MM.1S (cell line): ENCODE data around the gene MCUR1.
"Not testable (repeated sequence)": the region's sequence is repeated elsewhere in the genome, so short reads cannot be mapped to it uniquely, and the experiment has no call there.

ENCODE experiments used
- DNase-seq: peaks from one replicate; pipeline ENCODE4 v3.0.0-alpha.2; 2015
- H2AFZ ChIP-seq: fragments of 300-600 bp; sonication (generic); 2 replicates; pipeline ENCODE4 v1.6.0; 2016; ENCODE audit warnings: antibody characterized with exemption, low read length
- H3F3A ChIP-seq: fragments of 300-600 bp; sonication (generic); 2 replicates; pipeline ENCODE4 v1.6.1; 2016; ENCODE audit warnings: mild to moderate bottlenecking, antibody characterized with exemption, low read length, moderate library complexity, mixed read lengths; ENCODE audit not compliant: insufficient read depth
- H3K27ac ChIP-seq: fragments of 300-600 bp; sonication (generic); 2 replicates; pipeline ENCODE4 v1.5.1; 2016; ENCODE audit warnings: mild to moderate bottlenecking, low read length
- H3K27me3 ChIP-seq: fragments of 300-600 bp; sonication (generic); replicated peaks from 2 replicates; pipeline ENCODE4 v1.6.0; 2016; ENCODE audit warnings: low read length; ENCODE audit not compliant: insufficient read depth
- H3K36me3 ChIP-seq: fragments of 300-600 bp; sonication (generic); replicated peaks from 2 replicates; pipeline ENCODE4 v1.6.1; 2016; ENCODE audit warnings: mild to moderate bottlenecking, low read length, mixed read lengths; ENCODE audit not compliant: insufficient read depth
- H3K4me1 ChIP-seq: fragments of 300-600 bp; sonication (generic); 2 replicates; pipeline ENCODE4 v1.6.1; 2016; ENCODE audit warnings: low read length, mixed read lengths
- H3K4me2 ChIP-seq: fragments of 300-600 bp; sonication (generic); 2 replicates; pipeline ENCODE4 v1.6.0; 2016; ENCODE audit warnings: low read depth, low read length
- H3K4me3 ChIP-seq: fragments of 300-600 bp; sonication (generic); 2 replicates; pipeline ENCODE4 v1.5.1; 2016; ENCODE audit warnings: low read length, mixed read lengths
- H3K79me2 ChIP-seq: fragments of 300-600 bp; sonication (generic); 2 replicates; pipeline ENCODE4 v1.6.1; 2016; ENCODE audit warnings: mixed run types, low read length, mixed read lengths
- H3K9ac ChIP-seq: fragments of 300-600 bp; sonication (generic); 2 replicates; pipeline ENCODE4 v1.6.1; 2016; ENCODE audit warnings: low read length, mixed read lengths
- H3K9me2 ChIP-seq: fragments of 300-600 bp; sonication (generic); replicated peaks from 2 replicates; pipeline ENCODE4 v1.6.1; 2016; ENCODE audit warnings: mild to moderate bottlenecking, low read length, mixed read lengths; ENCODE audit not compliant: insufficient read depth
- H3K9me3 ChIP-seq: fragments of 300-600 bp; sonication (generic); replicated peaks from 2 replicates; pipeline ENCODE4 v1.6.1; 2016; ENCODE audit warnings: mild to moderate bottlenecking, low read length, mixed read lengths; ENCODE audit not compliant: insufficient read depth
- H4K20me1 ChIP-seq: fragments of 300-600 bp; sonication (generic); 2 replicates; pipeline ENCODE4 v1.6.1; 2016; ENCODE audit warnings: mild to moderate bottlenecking, low read length, moderate library complexity, mixed read lengths; ENCODE audit not compliant: insufficient read depth
- EZH2 ChIP-seq: fragments of 300-600 bp; sonication (generic); optimal IDR thresholded peaks from 2 replicates; pipeline ENCODE3; 2017; ENCODE audit warnings: low read depth, mild to moderate bottlenecking, antibody characterized with exemption, low read length, mixed read lengths
- EZH2phosphoT487 ChIP-seq: fragments of 300-600 bp; sonication (generic); IDR thresholded peaks from 2 replicates; pipeline ENCODE4 v1.6.1; 2018; ENCODE audit warnings: antibody characterized with exemption, low read length
- TF ChIP-seq, protein P1 (sequence below): fragments of 300-600 bp; sonication (generic); IDR thresholded peaks from 2 replicates; pipeline ENCODE4 v1.5.1; 2016; ENCODE audit warnings: antibody characterized with exemption, low read length, mixed read lengths

Gene MCUR1

DNA sequence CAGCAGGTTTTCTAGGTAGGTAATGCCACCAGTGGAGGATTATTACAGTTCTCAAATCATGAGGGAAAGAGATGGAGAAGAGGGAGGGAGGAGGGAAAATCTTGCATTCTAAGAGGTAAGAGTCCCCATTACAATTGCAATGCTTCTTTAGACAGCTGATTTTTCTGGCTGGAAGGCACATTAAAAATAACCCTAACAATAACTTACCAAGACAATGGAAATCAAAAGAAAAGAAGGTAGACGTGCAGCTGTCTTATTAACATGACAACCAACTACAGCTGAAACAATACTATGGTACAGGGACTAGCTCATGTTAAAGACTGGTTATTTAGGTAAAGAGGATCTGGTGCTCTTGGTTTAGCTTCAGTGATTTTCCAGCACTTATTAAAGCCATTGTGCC lies 24.6 kb downstream of the MCUR1 start:
- Histone ChIP-seq H3K9ac (no peak overlapping the region), H3K4me3 (no peak overlapping the region), H3K27ac (no peak overlapping the region), H4K20me1 (no peaks in the 10 kb centered on the region), H3F3A (no peaks in the 10 kb centered on the region), H3K4me2 (no peak overlapping the region), H3K27me3 (no peaks in the 10 kb centered on the region), H3K79me2 (no peaks in the 10 kb centered on the region), H3K4me1 (no peaks in the 10 kb centered on the region), H2AFZ (no peak overlapping the region), H3K9me3 (no peaks in the 10 kb centered on the region), H3K9me2 (no peaks in the 10 kb centered on the region), H3K36me3 (no peaks in the 10 kb centered on the region)
- no peak for DNase-seq
- TF ChIP-seq, protein P1, sequence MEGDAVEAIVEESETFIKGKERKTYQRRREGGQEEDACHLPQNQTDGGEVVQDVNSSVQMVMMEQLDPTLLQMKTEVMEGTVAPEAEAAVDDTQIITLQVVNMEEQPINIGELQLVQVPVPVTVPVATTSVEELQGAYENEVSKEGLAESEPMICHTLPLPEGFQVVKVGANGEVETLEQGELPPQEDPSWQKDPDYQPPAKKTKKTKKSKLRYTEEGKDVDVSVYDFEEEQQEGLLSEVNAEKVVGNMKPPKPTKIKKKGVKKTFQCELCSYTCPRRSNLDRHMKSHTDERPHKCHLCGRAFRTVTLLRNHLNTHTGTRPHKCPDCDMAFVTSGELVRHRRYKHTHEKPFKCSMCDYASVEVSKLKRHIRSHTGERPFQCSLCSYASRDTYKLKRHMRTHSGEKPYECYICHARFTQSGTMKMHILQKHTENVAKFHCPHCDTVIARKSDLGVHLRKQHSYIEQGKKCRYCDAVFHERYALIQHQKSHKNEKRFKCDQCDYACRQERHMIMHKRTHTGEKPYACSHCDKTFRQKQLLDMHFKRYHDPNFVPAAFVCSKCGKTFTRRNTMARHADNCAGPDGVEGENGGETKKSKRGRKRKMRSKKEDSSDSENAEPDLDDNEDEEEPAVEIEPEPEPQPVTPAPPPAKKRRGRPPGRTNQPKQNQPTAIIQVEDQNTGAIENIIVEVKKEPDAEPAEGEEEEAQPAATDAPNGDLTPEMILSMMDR, result no peak
- TF ChIP-seq EZH2, result no peak

DNA sequence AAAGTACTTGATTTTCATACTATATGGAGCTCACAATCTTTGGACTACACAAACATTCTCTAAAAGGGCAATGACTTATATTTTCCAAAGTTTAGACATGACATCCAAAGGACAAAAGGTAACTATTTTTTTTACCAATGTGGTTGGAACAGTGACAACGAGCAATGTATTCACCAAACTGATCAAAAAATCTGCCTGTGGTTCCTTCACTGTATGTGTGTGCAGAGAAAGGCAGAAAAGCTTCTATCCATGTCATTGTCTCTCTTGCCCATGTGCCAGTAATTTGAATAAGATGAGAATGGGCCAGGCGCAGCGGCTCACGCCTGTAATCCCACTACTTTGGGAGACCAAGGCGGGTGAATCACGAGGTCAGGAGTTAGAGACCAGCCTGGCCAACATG lies 25.5 kb downstream of the MCUR1 start:
- Histone ChIP-seq H3K9me3 (no peaks in the 10 kb centered on the region), H3F3A (no peaks in the 10 kb centered on the region), H3K4me2 (no peak overlapping the region), H3K27me3 (no peaks in the 10 kb centered on the region), H2AFZ (no peak overlapping the region), H3K9ac (no peak overlapping the region), H3K4me1 (no peaks in the 10 kb centered on the region), H3K36me3 (no peaks in the 10 kb centered on the region), H3K4me3 (no peak overlapping the region), H3K27ac (no peak overlapping the region), H4K20me1 (no peaks in the 10 kb centered on the region), H3K9me2 (no peaks in the 10 kb centered on the region), H3K79me2 (no peaks in the 10 kb centered on the region)
- no peak for DNase-seq
- TF ChIP-seq, protein P1, result no peak

DNA sequence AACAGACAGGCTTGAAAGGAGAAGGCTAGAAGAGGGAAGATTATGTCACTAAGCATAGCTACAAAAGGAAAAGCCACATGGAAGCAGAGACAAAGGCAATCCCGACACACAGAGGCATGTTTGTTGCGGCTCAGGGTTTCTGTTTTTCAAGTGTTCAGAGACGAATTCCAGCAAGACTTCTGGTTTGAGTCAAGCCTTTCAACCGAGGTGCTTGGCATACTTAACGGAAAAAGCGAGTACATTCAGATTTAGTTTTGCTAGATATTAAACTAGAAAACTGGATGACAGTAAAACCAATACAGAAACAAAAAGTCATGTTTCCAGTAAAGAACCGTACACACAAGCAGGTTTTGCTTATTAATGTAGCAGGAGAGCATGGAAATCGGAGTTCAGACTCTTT lies 27.2 kb downstream of the MCUR1 start:
- Histone ChIP-seq H3K9me2 (no peaks in the 10 kb centered on the region), H3K4me3 (no peak overlapping the region), H3F3A (no peaks in the 10 kb centered on the region), H3K36me3 (no peaks in the 10 kb centered on the region), H3K27ac (no peak overlapping the region), H4K20me1 (no peaks in the 10 kb centered on the region), H3K79me2 (no peaks in the 10 kb centered on the region), H3K4me1 (no peaks in the 10 kb centered on the region), H3K9me3 (no peaks in the 10 kb centered on the region), H2AFZ (no peak overlapping the region), H3K27me3 (no peaks in the 10 kb centered on the region), H3K9ac (no peak overlapping the region), H3K4me2 (no peak overlapping the region)
- TF ChIP-seq, protein P1, result no peak
- TF ChIP-seq EZH2 (no peak), EZH2phosphoT487 (no peak)
- DNase-seq, result no peak

DNA sequence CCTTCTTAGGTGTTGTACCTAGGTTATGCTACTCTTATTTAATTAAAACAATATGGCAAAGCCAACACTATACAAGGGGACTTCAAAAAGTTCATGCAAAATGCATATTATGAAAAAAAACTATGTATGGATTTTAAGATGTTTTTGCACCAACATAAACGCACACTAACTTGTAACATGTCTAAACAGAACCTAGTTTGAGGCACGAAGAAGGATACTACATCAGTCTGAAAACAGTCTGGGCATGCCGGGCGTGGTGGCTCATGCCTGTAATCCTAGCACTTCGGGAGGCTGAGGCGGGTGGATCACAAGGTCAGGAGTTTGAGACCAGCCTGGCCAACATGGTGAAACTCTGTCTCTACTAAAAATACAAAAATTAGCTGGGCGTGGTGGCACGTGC lies 34.2 kb downstream of the MCUR1 start:
- not testable (repeated sequence) for H3K36me3 ChIP-seq, H3K9ac ChIP-seq, H3K27me3 ChIP-seq, H3K4me2 ChIP-seq, H3K9me2 ChIP-seq, H3K27ac ChIP-seq, DNase-seq, H3K4me1 ChIP-seq, H4K20me1 ChIP-seq, H2AFZ ChIP-seq, H3K4me3 ChIP-seq, H3K79me2 ChIP-seq, H3K9me3 ChIP-seq, H3F3A ChIP-seq
